ENCODE data around the gene PKD1L1.

GRCh38 chr7:47902013-47902412 is 46.3 kb downstream of the PKD1L1 start:
- TF ChIP-seq CTCF (IDR thresholded peaks at IDR 0.05) = no peak
- TF ChIP-seq POLR2AphosphoS5 (IDR thresholded peaks at IDR 0.05) = no peak
- no peak for TF ChIP-seq POLR2A (IDR thresholded peaks at IDR 0.05)

Data from prostate gland (tissue), 2 donors.